Gastrocnemius medialis (tissue), 4 donors: ENCODE results near the gene PGP. TPM values are rescaled to one million over a fixed set of nuclear protein-coding genes. Genes with fewer than 3 reads are reported as not detected.

ENCODE experiments used
- ATAC-seq, 2 donors: fragments of 150-250 bp; one replicate each; pipeline ENCODE4 v1.9.1; 2016
- DNase-seq, 2 donors: peaks; one replicate each; pipeline ENCODE4 v3.0.0-alpha.2; 2019
- H3K27ac ChIP-seq, 4 donors: fragments of 200-600 bp; sonication (generic); 1 replicate in 1 of 4; 2 replicates in 3 of 4; pipeline ENCODE4 v1.5.1; 2016 to 2018; ENCODE audit warnings: mild to moderate bottlenecking in 2 of 4, moderate library complexity in 1 of 4
- H3K27me3 ChIP-seq, 3 donors: fragments of 200-600 bp; sonication (generic) in 2 of 3; 1 replicate in 1 of 3; 2 replicates in 2 of 3; pipeline versions ENCODE4 v1.5.1 to v1.6.0; 2016 to 2019; ENCODE audit warnings: mild to moderate bottlenecking in 1 of 3, moderate library complexity in 1 of 3
- H3K36me3 ChIP-seq, 2 donors: fragments of 200-600 bp; sonication (generic) in 1 of 2; one replicate each; pipeline ENCODE4 v1.5.1; 2017 to 2018
- H3K4me1 ChIP-seq, 2 donors: fragments of 200-600 bp; sonication (generic) in 1 of 2; one replicate each; pipeline ENCODE4 v1.5.1; 2016 to 2017; ENCODE audit warnings: mild to moderate bottlenecking in 2 of 2
- H3K4me3 ChIP-seq, 4 donors: fragments of 200-600 bp; sonication (generic) in 3 of 4; 1 replicate in 1 of 4; 2 replicates in 3 of 4; pipeline ENCODE4 v1.5.1; 2016 to 2019; ENCODE audit warnings: mild to moderate bottlenecking in 2 of 4
- H3K9me3 ChIP-seq, 3 donors: fragments of 200-600 bp; sonication (generic) in 2 of 3; 1 replicate in 1 of 3; 2 replicates in 2 of 3; pipeline ENCODE4 v1.5.1; 2016 to 2019
- POLR2A ChIP-seq, 2 donors: fragments of 450-650 bp; IDR thresholded peaks; one replicate each; pipeline ENCODE4 v1.6.1; 2017; ENCODE audit warnings: antibody characterized with exemption in 2 of 2, mild to moderate bottlenecking in 2 of 2, moderate library complexity in 2 of 2
- in situ Hi-C, 4 donors: fragments of 200-750 bp; cut with MboI; loops; one replicate each; pipeline versions ENCODE4 v1.15.0 to v1.8.0; 2017; ENCODE audit warnings: low sequenced_read_pairs in 4 of 4
- intact Hi-C: fragments of 100-400 bp; cut with DNase I; formaldehyde crosslinking; loops from one replicate; pipeline ENCODE4 v1.15.1; 2023; ENCODE audit warnings: low total_unique reads
- total RNA-seq, 4 donors: library from RNA; depleted of rRNA; stranded (reverse); fragments of >200 nt; gene quantifications; one replicate each; pipeline versions ENCODE4 v1.1.0 to v1.2.3, GENCODE V29; 2016
- TF ChIP-seq, protein P1 (sequence below), 5 experiments: fragments of 450-650 bp in 3 of 5; fragments of 200-600 bp in 2 of 5; sonication (generic) in 2 of 5; IDR thresholded peaks in 4 of 5; conservative IDR thresholded peaks in 1 of 5; 1 replicate in 4 of 5; 2 replicates in 1 of 5; pipeline ENCODE4 v1.5.1; 2016 to 2019; ENCODE audit warnings: antibody characterized with exemption in 5 of 5, mild to moderate bottlenecking in 3 of 5, moderate library complexity in 3 of 5

Gene PGP
- total RNA-seq, 4 donors from 2014 or later, result 19.6 to 43.1 (median 25.6) TPM

DNA sequence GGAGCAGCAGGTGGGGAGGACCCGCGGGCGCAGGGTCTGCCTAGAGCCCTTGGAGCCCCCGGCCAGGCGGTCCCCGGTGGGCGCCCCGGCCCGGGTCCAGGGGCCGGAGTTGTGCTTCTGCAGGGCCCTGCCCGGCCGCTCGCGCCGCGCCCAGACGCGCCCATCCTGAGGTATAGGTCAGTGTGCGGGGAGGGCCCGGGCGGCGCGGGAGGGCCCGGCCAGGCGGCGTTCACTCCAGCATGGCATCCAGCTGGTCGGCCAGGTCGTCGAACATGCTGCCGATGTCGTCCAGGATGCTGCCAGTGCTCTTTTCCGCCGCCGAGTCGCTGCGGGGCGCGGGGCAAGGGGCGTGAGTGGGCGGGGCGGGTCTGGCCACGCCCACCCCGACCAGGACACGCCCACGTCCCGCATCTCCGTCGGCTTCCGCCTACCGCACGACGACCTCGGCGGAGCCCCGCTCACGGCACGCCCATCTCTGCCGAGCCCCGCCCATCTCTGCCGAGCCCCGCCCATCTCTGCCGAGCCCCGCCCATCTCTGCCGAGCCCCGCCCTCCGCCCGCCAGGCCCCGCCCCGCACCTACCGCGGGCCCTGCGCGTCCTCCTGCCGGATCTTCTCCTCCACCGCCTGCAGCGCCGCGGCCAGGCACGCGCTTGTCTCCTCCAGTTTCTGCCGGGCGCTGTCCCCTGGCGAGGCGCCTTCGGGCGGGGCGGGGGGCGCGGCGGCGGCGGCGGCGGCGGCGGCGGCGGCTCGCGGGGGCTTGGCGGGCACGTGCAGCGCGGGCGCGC, 36.1 kb downstream of the PGP start:
- H3K27me3 ChIP-seq, result no peaks in the 10 kb centered on the region
- intact Hi-C loops (no loop called here), in situ Hi-C loops (no loop called here)
- H3K36me3 ChIP-seq, result peaks cover 0 to 36% of the 10 kb centered on the region in 2 donors
- no peaks in the 10 kb centered on the region for H3K9me3 ChIP-seq
- no peak for TF ChIP-seq POLR2A (IDR thresholded peaks at IDR 0.05)
- TF ChIP-seq, protein P1, sequence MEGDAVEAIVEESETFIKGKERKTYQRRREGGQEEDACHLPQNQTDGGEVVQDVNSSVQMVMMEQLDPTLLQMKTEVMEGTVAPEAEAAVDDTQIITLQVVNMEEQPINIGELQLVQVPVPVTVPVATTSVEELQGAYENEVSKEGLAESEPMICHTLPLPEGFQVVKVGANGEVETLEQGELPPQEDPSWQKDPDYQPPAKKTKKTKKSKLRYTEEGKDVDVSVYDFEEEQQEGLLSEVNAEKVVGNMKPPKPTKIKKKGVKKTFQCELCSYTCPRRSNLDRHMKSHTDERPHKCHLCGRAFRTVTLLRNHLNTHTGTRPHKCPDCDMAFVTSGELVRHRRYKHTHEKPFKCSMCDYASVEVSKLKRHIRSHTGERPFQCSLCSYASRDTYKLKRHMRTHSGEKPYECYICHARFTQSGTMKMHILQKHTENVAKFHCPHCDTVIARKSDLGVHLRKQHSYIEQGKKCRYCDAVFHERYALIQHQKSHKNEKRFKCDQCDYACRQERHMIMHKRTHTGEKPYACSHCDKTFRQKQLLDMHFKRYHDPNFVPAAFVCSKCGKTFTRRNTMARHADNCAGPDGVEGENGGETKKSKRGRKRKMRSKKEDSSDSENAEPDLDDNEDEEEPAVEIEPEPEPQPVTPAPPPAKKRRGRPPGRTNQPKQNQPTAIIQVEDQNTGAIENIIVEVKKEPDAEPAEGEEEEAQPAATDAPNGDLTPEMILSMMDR (IDR thresholded peaks at IDR 0.05 in 4 of 5, conservative IDR thresholded peaks at IDR 0.05 in 1 of 5), result no peak
- no peak overlapping the region for H3K4me3 ChIP-seq
- H3K27ac ChIP-seq, result no peak overlapping the region
- DNase-seq (no peak), ATAC-seq (peak; percentile 23 to 40)
- no peaks in the 10 kb centered on the region for H3K4me1 ChIP-seq

DNA sequence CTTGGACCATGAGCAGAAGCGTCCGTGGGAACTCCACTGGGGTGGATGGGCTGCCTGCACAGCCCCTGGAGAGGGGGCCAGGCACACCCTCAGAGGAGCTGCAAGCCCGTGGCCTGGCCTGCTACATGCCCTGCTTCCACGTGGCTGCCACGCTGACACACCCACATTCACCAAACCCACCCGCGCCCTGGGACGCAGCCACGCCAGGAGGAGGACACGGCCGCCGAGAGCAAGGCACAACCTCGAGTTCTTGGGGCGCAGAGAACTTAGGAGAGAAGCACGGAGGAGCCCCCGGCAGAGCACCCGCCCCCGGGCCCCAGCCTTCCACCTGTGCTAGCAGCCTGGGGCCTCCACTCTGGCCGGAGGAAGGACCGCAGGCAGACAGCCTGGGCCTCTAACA, 37.1 kb downstream of the PGP start:
- Histone ChIP-seq H3K27me3 (no peaks in the 10 kb centered on the region), H3K36me3 (peaks cover 0 to 46% of the 10 kb centered on the region in 2 donors), H3K9me3 (no peaks in the 10 kb centered on the region), H3K4me3 (no peak overlapping the region), H3K27ac (no peak overlapping the region), H3K4me1 (no peaks in the 10 kb centered on the region)
- in situ Hi-C loops, result no loop called here
- TF ChIP-seq, protein P1 (IDR thresholded peaks at IDR 0.05 in 4 of 5, conservative IDR thresholded peaks at IDR 0.05 in 1 of 5), result no peak
- no peak for TF ChIP-seq POLR2A (IDR thresholded peaks at IDR 0.05)
- ATAC-seq, result no peak
- intact Hi-C loops, result no loop called here
- no peak for DNase-seq

DNA sequence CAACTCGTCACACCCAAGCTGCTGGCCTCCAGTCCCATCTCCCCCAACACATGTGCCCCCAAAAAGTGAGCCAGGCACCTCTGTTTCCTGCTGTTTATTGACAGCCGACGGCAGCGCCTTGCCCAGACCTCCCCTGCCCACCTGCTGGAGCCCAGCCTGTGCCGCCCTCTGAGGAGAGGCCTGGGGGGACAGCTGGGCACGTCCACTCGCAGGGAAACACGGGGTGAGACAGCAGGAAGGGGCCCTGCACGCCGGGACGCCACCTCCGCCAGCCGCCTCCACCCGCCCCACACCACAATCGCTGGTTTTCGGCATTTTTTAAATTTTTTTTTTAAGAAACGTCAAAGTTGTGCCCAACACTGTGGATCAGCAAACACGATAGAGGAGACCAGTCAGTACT, 37.5 kb downstream of the PGP start:
- in situ Hi-C loops, result no loop called here
- Histone ChIP-seq H3K4me3 (no peak overlapping the region), H3K36me3 (peaks cover 0 to 51% of the 10 kb centered on the region in 2 donors), H3K27ac (no peak overlapping the region), H3K9me3 (no peaks in the 10 kb centered on the region), H3K27me3 (no peaks in the 10 kb centered on the region), H3K4me1 (no peaks in the 10 kb centered on the region)
- TF ChIP-seq, protein P1 (IDR thresholded peaks at IDR 0.05 in 4 of 5, conservative IDR thresholded peaks at IDR 0.05 in 1 of 5), result no peak
- no peak for TF ChIP-seq POLR2A (IDR thresholded peaks at IDR 0.05)
- DNase-seq (no peak), ATAC-seq (no peak)
- intact Hi-C loops, result no loop called here

DNA sequence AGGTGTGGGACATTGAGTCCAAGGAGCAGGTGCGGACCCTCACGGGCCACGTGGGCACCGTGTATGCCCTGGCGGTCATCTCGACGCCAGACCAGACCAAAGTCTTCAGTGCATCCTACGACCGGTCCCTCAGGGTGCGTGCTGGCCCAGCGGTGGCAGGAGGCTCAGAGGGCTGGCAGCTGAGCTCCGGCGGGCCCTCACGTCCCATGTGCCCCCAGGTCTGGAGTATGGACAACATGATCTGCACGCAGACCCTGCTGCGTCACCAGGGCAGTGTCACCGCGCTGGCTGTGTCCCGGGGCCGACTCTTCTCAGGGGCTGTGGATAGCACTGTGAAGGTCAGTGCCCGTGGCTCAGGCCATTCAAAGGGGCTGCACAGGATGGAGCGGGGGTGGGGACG, 38.6 kb downstream of the PGP start:
- Histone ChIP-seq H3K36me3 (peaks cover 0 to 60% of the 10 kb centered on the region in 2 donors), H3K27ac (no peak overlapping the region), H3K4me3 (no peak overlapping the region), H3K4me1 (no peaks in the 10 kb centered on the region), H3K27me3 (no peaks in the 10 kb centered on the region), H3K9me3 (no peaks in the 10 kb centered on the region)
- ATAC-seq (no peak), DNase-seq (no peak)
- in situ Hi-C loops (no loop called here), intact Hi-C loops (no loop called here)
- TF ChIP-seq, protein P1 (IDR thresholded peaks at IDR 0.05 in 4 of 5, conservative IDR thresholded peaks at IDR 0.05 in 1 of 5), result no peak
- TF ChIP-seq POLR2A (IDR thresholded peaks at IDR 0.05), result no peak
